DMS114 treated with DMSO at 0.1 percent for 48 hours (cell line): ENCODE results near the gene BCL3.
"Not testable (repeated sequence)": the region's sequence is repeated elsewhere in the genome, so short reads cannot be mapped to it uniquely, and the experiment has no call there.

ENCODE experiments used
- DNase-seq: peaks from one replicate; lab custom pipeline; 2025; ENCODE audit not compliant: unreplicated experiment; lab: John Stamatoyannopoulos, UW

Gene BCL3

DNA sequence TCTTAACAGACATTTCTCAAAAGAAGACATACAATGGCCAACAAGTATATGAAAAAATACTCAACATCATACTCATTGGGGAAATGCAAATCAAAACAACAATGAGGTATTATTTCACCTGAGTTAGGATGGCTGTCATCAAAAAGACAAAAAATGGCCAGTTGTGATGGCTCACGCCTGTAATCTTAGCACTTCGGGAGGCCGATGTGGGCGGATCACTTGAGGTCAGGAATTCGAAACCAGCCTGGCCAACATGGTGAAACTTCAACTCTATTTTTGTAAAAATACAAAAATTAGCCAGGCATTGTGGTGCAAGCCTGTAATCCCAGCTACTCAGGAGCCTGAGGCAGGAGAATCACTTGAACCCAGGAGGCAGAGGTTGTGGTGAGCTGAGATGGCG is 27.6 kb upstream of the BCL3 start:
- DNase-seq, result no peak

DNA sequence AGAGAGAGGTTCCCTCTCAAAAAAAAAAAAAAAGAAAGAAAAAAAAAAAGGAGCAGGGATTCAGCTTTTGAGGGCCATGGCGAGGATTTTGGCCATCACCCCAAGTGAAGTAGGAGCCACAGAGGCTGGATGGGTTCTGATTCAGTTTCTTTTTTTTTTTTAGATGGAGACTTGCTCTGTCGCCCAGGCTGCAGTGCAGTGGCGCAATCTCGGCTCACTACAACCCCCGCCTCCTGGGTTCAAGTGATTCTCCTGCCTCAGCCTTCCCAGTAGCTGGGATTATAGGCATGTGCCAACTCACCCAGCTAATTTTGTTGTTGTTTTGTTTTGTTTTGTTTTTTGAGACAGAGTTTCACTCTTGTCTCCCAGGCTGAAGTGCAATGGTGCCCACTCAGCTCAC is 27.1 kb upstream of the BCL3 start:
- not testable (repeated sequence) for DNase-seq

DNA sequence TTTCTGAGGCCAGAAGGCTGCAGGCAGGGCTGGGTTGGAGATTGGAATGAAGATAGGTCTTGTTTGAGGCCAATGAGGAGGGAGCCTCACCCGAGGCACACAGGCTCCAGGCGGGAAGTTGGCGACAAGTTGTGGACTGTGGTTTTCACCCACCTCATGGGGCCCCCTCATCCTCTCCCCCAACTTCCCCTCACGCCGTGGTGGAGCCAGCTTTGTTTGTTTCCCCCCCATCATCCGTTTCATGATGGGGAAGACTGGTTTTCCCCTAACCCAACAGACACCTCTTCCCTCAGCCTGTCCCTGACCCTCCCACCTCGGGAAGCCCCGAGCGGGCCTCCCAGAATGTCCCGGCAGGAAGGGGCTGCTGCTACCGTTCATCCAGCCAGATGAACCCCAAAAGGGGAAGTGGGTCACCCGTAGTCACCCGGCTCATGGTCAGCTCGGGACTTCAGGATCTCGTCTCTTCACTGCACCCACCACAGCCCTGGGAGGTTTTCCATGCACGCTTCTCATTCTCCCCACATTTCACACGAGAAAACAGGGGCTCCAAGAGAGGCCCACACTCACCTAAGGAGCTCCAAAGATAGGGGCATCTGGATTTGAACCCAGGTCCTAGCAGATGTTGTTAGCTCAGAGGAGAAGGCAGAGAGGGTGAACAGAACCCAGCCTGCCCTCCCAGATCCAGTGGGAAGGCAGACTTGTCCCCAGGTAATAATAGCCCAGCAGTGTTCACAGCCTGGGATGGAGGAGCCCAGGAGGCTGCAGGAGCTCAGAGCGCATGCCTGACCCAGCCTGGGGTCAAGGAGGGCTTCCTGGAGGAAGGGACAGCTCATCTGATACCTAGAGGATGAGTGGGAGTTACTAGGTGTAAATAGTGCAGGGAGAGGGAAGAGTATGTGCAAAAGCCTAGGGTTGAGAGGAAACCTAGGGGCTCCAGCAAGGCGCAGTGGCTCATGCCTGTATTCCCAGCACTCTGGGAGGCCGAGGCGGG is 26.1 kb upstream of the BCL3 start:
- DNase-seq, result no peak

DNA sequence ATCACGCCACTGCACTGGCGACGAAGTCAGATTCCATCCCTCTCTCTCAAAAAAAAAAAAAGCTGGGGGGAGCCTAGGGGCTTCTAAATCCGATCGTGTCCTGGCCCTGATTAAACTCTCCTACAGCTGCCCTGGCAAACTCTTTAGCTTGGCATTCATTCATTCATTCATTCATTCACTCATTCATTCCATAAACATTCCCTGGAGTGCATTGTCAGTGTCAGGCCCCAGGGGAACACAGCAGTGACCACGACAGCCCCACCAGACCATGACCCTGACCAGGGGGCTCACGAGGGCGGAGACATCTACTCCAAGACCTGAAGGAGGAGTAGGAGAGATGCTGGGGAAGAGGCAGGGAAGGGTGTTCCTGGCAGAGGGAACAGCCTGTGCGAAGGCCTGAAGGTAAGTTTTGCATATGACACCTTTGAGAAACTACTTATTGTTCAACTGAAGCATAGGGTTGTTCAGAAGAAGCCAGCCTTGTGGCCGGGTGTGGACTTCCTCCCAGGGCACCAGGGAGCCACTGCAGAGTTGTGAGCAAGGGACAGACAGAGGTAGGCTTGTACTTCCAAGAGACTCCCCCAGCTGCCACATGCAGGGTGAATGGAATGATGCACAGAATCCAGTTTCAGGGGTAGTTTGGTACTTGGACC is 25.1 kb upstream of the BCL3 start:
- no peak for DNase-seq

DNA sequence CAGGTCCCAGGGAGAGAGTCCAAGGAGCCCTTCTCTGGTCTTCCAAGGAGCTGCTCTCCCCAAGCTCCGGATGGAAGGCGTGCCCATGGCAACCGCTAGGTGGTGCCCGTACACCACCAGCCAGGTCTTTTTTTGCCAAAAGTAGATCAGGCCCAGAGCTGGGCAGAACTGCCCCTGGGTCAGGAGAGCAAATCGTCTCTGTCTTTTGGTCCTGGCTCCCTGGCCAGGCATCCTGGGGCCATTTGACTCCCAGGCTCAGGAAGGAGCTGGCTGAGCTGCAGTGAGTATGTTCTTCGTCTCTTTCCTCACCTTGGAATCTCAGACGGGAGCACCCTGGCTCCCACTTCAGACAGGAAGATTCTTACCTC is 24.6 kb upstream of the BCL3 start:
- peak; percentile 43 for DNase-seq

DNA sequence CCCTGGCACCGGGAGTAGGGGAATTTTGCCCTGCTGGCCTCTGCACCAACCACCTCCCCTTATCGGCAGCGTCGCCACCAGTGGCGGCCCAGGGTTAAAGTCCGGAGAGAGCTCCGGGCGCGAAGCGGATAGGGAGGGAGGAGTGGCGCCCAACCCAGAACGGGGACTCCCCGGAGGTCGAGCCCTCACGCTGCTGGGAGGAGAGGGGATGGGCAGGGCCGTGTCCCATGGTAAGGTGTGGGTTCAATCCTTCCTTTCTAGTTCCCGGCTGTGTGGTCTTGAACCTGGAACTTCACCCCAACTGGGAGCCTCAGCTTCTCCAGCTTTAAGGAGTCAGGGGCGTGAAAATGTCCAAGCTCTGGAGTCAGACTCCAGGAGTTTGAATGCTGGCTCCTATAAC is 23.3 kb upstream of the BCL3 start:
- no peak for DNase-seq

DNA sequence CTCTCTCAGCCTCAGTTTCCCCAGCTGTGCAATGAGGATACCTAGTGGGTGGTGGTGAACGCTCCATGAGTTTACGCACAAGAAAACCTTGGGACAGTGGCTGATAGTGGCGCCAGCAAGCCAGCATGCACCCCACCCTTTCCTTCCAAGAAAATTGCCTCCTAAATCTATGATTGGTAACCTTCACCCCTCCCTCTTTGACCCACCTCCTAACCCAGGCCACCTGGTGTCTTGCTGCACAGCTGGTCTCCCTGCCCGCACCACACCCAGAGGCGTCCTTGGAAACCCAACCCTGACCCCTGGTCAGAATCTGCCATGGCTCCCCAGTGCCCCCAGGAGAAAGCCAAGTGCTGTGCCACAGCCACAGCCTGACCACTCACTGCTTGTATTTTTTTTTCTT is 22.8 kb upstream of the BCL3 start:
- DNase-seq, result no peak

DNA sequence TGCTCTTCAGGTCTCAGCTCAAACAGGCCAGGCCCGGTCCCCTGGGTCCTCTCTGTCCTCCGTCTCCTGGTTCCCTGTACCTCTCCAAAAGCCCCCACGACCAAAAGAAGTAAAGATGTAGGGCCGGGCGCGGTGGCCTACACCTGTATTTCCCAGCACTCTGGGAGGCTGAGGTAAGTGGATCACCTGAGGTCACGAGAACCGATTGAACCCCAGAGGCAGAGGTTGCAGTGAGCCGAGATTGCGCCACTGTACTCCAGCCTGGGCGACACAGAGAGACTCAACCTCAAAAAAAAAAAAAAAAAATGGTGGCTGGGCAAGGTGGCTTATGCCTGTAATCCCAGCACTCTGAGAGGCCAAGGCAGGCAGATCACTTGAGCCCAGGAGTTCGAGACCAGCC is 22.0 kb upstream of the BCL3 start:
- no peak for DNase-seq

DNA sequence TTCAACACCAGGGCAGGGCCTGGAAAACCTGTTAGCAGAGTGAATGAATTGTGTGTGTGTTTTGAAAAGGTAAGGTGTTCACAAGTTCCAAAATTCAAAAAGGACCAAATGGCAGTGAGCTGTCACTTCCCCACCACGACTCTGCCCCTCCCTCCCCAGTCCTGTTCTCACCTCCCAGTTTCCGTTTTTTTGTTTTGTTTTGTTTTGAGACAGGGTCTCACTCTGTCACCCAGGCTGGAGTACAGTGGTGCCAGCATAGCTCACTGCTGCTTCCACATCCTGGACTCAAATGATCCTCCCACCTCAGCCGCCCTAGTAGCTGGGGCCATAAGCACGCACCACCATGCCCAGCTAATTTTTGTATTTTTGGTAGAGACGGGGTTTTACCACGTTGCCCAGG is 20.3 kb upstream of the BCL3 start:
- DNase-seq, result no peak

DNA sequence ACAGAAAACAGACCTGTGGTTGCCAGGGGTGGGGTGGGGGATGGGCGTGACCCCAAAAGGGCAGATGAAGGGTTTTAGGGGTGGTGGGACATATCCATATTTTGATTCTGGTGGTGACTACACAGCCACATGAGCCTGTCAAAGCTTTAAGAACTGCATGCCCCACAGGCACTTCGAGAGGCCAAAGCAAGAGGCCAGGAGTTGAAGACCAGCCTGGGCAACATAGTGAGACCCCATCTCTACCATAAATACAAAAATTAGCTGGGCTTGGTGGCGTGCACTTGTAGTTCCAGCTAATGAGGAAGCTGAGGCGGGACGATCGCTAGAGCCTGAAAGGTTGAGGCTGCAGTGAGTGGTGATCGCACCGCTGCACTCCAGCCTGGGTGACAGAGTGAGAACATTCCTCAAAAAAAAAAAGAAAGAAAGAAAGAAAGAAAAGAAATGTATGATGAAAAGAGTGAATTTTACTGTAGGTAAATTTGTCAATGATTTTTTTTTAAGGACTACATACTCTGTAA is 18.9 kb upstream of the BCL3 start:
- no peak for DNase-seq

DNA sequence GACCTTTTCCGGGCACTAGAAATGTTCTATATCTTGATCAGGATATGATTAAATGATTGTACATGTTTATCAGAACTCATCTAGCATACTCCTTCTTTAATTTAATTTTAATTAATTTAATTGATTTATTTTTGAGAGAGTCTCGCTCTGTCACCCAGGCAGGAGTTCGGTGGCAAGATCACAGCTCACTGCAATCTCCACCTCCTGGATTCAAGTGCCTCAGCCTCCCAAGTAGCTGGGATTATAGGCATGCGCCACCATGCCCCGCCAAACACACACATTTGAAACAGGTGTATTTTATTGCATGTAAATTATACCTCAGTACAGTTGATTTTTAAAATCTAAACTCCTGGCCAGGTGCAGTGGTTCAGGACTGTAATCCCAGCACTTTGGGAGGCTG is 17.4 kb upstream of the BCL3 start:
- DNase-seq, result no peak

DNA sequence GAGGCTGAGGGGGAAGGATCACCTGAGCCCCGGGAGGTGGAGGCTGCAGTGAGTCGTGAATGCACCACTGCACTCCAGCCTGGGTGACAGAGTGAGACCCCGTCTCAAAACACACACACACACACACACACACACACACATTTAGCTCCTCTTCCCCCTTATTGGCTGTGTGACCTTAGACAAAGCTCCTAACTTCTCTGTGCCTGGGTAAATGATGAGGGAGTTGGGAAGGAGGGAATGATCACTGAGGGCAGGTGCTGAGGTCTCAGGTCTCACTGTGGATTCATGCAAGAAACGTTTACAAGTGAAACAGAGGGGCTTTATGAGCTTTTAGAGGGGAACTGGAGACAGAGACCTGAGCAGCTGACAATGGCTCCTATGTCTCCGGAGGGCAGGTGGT is 16.9 kb upstream of the BCL3 start:
- DNase-seq, result no peak

DNA sequence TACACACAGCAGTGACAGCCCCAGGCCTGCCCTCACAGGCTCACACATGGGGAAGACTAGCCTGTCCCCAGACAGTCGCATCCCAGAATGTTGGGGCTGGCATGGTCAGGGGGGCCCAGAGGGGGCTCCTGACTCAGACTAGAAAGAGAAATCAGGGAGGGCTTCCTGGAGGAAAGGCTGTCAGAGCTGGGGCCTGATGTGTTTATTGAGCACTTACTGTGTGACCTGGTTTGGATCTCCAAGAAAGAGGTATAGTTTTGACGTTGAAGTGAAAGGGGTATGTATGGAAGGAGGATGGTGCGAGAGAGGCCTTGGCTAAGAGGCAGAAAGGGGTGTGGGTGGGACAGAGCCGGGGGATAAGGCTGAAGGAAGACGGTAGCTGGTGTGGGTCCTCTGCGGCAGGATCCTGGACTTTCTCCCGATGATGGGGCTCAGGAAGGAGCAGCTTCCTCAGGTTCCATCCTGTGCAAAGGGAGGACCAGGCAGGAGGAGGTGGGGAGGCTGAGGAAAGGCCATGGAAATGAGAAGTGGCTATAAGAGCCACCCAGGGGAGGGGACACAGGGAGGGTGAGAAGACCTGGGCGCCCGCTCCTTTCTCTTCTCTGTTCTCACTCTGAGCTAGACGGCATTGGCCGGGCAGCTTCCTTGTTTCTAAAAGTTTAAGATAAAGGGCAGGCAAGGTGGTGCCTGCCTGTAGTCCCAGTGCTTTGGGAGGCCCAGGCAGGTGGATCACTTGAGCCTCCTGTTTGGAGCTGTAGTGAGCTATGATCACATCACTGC is 16.1 kb upstream of the BCL3 start:
- no peak for DNase-seq

DNA sequence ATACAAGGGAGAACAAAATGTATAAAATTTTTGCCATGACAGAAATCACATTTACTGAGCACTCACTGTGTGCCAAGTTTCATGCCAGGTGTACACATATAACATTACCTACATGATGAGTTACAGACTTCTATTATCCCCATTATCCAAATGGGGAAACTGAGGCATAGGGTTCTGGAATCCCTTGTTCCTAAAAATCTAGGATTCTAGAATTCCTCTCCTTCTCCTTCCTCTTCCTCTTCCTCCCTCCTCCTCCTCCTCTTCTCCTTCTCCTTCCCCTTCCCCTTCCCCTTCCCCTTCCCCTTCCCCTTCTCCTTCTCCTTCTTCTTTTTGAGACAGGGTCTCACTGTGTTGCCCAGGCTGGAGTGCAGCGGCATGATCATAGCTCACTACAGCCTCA is 14.2 kb upstream of the BCL3 start:
- DNase-seq, result no peak

DNA sequence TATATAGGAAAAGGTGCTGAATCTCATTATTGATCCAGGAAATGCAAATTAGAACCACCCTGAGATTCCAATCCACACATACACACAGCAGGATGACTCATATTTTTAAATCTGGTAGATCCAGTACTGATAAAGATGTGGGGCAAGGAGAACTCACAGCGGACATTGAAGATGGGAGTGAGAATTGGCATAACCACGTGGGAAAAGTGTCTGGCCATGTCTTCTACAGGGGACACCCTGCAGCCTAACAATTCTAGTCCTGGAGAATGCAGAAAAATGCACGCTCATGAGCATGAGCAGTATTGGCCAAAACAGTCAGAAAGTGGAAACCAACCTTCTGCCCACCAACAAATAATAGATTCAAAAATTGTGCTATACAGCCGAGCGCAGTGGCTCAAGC is 13.5 kb upstream of the BCL3 start:
- DNase-seq, result no peak

DNA sequence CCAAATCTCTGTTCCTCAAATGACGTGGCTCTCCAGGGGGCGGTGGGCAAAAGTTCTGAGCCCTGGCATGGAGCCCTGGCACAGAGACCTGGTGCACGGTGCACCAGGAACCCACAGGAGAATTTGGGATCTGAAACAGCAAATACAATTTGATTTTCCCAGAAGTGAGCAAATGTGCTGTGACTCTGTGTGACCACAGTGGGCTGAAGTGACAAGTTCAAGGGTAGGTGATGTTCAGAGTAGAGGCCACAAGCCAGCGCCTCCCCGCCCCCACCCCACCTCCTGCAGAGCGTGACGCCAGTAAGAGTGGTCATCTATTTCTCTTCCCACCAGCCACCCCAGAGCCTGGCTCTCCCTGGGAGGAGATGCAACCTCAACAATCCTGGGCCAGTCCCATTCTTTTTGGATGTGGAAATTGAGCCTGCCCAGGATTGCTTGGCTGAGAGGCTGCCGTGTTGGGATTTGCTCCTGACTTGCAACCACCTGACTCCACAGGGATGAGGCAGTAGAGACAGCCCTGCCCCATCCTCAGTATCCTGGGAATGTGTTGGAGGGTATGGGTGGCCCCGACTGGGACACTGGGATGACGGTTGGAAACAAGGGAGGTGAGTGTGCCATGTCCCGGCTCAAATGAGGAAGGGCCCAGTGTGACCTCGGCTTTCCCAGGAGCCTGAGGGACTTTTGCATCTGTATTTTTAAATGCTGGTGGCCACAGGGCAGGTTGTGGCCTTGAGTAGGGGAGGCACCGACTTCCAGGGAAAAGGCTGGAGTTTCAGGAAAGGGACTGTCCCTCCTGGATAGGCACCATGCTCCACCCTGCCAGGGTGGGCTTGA is 11.1 kb upstream of the BCL3 start:
- no peak for DNase-seq

DNA sequence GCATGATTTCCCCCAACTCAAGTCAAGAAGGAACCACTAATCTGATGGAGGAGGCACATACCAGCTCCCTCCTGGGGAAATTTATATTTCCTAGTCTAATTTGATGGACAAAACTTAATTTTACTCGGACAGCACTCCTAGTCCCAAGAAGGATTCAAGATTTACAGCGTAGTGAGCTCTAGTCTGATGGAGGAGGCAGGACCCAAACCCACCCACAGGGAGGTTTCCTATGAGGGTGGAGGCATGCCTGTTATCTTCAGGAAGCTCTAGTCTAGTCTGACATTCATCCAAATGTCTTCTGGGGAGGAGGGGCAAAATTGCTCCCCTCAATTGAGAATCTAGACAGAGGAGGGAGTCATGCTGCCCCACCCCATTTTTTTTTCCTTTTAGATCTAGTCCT is 10.4 kb upstream of the BCL3 start:
- DNase-seq, result no peak

DNA sequence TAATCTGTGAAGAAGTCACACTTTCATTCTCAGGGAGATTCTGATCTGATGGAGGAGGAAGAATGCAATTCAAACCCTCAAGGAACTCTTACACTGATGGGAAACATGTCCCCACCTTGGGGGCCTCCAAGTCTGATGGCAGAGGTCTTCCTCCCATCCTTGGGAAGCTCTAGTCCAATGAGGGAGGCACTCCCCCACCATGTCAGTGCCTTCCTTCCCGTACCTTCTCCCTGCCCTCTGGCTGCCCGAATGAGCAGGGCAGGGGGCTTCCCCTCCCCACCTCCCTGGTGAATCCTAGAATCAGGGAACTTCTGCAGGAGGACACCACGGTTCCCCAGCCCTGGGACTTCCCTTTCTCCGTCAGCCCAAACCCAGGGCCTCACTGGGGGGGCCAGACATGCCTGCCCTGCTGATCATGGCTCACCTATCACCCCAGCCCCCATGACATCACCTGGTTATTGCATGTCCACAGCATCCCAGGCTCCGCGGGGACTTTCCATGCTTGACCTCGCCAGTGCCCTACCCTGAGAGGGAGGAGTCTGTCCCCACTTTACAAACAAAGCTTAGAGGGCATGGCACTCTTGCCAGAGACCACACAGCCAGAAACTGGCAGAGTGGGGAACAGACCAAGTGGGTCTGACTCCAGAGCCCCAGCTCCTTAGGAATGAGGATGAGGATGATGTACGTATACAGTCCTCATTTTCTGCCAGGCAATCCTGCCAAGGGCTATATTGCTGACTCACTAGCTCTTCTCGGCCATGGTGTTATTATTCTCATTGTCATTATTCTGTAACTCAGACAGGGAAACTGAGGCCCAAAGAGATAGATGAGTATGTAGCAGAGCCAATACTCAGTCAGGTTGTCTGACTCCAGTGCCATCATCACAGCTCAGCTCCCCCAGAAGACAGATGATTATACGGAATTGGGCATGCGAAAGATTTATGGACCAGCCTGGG is 9.6 kb upstream of the BCL3 start:
- DNase-seq, result no peak

DNA sequence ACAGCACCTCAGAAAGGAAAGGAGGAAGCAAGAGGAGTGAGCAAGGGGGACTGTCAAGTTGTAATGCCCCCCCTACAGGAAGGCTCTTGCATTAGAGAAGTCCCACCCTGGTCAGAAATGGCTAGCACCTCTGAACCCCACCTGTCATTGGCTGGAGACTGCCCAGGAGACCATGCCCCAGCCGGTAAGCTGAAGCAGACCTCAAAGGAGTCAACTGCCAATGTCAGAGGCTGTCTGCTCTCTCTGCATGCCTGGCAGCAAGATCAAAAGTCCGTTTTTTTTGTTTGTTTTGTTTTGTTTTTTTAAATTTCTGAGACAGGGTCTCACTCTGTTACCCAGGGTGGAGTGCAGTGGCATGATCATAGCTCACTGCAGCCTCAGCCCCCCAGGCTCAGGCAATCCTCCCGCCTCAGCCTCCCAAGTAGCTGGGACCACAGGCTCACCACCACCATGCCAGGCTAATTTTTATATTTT is 8.1 kb upstream of the BCL3 start:
- DNase-seq, result no peak
